ENCODE results near the gene EIF4EBP2.

DNA sequence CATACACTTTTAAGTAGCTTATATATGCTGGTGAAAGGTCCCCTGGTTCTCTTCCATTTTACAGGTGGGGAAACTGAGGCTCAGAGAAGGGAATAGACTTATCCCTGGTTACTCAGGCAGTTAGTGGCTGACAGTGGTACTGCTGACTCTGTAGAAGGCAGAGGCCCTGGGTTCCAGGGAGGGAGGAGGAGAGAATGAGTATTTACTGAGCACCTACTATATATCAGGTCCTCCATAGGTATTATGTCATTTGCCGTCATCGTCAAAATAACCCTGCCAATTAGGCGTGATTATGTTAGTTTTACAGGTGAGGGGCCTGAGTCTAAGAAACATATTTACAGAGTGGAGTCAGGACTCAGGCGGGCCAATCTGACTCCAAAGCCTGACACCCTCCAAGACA is 61.3 kb downstream of the EIF4EBP2 start:
- TF ChIP-seq, protein P1, sequence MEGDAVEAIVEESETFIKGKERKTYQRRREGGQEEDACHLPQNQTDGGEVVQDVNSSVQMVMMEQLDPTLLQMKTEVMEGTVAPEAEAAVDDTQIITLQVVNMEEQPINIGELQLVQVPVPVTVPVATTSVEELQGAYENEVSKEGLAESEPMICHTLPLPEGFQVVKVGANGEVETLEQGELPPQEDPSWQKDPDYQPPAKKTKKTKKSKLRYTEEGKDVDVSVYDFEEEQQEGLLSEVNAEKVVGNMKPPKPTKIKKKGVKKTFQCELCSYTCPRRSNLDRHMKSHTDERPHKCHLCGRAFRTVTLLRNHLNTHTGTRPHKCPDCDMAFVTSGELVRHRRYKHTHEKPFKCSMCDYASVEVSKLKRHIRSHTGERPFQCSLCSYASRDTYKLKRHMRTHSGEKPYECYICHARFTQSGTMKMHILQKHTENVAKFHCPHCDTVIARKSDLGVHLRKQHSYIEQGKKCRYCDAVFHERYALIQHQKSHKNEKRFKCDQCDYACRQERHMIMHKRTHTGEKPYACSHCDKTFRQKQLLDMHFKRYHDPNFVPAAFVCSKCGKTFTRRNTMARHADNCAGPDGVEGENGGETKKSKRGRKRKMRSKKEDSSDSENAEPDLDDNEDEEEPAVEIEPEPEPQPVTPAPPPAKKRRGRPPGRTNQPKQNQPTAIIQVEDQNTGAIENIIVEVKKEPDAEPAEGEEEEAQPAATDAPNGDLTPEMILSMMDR (conservative IDR thresholded peaks at IDR 0.05; ENCODE audit: low read depth in 2 of 2): no peak
- TF ChIP-seq, protein P2, sequence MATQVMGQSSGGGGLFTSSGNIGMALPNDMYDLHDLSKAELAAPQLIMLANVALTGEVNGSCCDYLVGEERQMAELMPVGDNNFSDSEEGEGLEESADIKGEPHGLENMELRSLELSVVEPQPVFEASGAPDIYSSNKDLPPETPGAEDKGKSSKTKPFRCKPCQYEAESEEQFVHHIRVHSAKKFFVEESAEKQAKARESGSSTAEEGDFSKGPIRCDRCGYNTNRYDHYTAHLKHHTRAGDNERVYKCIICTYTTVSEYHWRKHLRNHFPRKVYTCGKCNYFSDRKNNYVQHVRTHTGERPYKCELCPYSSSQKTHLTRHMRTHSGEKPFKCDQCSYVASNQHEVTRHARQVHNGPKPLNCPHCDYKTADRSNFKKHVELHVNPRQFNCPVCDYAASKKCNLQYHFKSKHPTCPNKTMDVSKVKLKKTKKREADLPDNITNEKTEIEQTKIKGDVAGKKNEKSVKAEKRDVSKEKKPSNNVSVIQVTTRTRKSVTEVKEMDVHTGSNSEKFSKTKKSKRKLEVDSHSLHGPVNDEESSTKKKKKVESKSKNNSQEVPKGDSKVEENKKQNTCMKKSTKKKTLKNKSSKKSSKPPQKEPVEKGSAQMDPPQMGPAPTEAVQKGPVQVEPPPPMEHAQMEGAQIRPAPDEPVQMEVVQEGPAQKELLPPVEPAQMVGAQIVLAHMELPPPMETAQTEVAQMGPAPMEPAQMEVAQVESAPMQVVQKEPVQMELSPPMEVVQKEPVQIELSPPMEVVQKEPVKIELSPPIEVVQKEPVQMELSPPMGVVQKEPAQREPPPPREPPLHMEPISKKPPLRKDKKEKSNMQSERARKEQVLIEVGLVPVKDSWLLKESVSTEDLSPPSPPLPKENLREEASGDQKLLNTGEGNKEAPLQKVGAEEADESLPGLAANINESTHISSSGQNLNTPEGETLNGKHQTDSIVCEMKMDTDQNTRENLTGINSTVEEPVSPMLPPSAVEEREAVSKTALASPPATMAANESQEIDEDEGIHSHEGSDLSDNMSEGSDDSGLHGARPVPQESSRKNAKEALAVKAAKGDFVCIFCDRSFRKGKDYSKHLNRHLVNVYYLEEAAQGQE (IDR thresholded peaks at IDR 0.05; ENCODE audit: unreplicated experiment): no peak
- no peak for TF ChIP-seq EZH2 (IDR thresholded peaks at IDR 0.05; ENCODE audit: low read depth, unreplicated experiment)
- TF ChIP-seq EZH2phosphoT487 (IDR thresholded peaks at IDR 0.05; ENCODE audit: unreplicated experiment): no peak
- TF ChIP-seq POLR2AphosphoS5 (IDR thresholded peaks at IDR 0.05; ENCODE audit: low read depth): no peak
- no peak for TF ChIP-seq NANOG (IDR thresholded peaks at IDR 0.05; ENCODE audit: borderline replicate concordance)
- no peak for TF ChIP-seq JUNB (IDR thresholded peaks at IDR 0.05; ENCODE audit: unreplicated experiment)
- no peak for TF ChIP-seq CREB1 (CRISPR knock-in tag; IDR thresholded peaks at IDR 0.05; ENCODE audit: low read depth)
- TF ChIP-seq, protein P3, sequence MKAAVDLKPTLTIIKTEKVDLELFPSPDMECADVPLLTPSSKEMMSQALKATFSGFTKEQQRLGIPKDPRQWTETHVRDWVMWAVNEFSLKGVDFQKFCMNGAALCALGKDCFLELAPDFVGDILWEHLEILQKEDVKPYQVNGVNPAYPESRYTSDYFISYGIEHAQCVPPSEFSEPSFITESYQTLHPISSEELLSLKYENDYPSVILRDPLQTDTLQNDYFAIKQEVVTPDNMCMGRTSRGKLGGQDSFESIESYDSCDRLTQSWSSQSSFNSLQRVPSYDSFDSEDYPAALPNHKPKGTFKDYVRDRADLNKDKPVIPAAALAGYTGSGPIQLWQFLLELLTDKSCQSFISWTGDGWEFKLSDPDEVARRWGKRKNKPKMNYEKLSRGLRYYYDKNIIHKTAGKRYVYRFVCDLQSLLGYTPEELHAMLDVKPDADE (IDR thresholded peaks at IDR 0.05): no peak
- no peak for TF ChIP-seq STAT1 (IDR thresholded peaks at IDR 0.05; ENCODE audit: unreplicated experiment)
- no peak for TF ChIP-seq ZNF331 (CRISPR knock-in tag; IDR thresholded peaks at IDR 0.05; ENCODE audit: low read depth)
